Putamen (tissue), 1 donor: ENCODE results near the gene PARP1.
"Not testable (repeated sequence)": the region's sequence is repeated elsewhere in the genome, so short reads cannot be mapped to it uniquely, and the experiment has no call there.

Experiments used
- DNase-seq: peaks from one replicate; pipeline ENCODE4 v3.0.0-alpha.2; 2016; ENCODE audit warnings: low spot score

Gene PARP1

DNA sequence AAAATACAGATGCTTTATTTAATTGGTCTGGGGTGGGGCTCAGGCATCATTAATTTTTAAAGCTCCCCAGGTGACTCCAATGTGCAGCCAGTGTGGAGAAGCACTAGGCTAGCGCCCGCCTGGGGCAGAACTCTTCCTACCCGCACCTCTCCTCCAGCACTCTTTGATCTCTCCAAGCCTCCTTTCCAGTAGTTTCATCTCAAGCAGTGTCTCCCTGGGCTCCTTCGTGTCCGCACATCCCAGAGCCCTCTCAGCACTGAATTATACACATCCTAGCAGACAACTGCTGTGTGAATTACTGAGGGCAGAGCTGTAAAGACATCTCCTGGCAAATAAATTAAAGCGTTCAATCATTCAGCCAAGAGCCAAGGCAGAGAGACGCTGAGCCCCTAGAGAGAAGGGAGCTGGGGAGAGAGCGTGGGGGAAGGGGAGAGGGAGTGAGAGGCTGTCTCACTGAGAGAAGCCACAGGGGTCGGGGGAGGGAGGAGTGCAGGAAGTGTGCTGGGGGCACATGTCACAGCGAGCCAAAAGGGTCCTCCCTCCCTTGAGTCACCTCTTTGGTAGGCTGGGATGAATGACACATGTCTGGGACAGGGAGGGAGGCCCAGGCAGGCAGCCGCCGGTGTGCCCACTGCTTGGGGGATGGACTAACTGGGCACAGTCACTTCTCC lies 21.0 kb upstream of the PARP1 start:
- DNase-seq, result no peak

DNA sequence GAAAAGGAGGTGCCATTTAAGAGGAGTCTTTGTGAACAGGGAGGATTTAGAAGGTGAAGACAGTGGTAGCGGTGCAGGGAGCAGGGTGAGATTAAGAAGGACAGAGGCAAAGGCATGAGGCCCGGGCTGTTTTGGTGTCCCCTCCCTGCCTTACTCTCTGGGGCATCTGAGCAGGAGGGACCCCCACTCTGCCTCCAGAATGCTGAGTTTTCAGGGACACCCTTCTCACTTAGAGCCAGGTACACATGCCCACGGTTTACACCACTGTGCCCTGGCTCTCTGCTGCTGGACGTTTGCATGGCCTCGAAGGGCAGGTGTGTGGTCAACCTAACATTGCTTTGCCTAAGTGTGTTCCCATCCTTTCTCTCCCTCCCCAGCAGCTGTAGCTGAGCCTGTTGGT lies 20.5 kb upstream of the PARP1 start:
- no peak for DNase-seq

GRCh38 chr1:226427131-226427530 lies 19.2 kb upstream of the PARP1 start:
- DNase-seq, result no peak

GRCh38 chr1:226426395-226426794 lies 18.5 kb upstream of the PARP1 start:
- DNase-seq, result not testable (repeated sequence)

GRCh38 chr1:226425431-226426031 lies 17.6 kb upstream of the PARP1 start:
- no peak for DNase-seq

DNA sequence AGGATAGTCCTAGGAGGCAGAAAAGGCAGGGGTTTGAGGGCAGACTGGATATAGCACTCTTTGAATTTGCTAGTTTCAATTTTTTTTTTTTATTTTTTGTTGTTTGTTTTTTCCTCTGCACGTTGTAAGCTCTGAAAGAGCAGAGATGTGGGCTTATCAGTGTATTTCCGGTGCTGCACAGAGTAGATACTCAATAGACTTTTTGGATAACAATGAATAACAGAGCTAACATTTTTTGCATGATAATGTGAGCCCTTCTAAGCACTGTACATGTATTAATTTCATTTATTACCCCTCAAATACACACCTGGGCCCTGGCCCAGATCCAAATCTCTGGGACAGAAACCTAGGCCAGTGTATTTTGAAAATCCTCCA lies 17.1 kb upstream of the PARP1 start:
- DNase-seq, result no peak

GRCh38 chr1:226424221-226425003 lies 16.5 kb upstream of the PARP1 start:
- DNase-seq, result no peak

GRCh38 chr1:226422478-226422877 lies 14.6 kb upstream of the PARP1 start:
- DNase-seq, result no peak

- DNase-seq, result no peak
These were observed 13.0 kb upstream of the PARP1 start for GRCh38 chr1:226420897-226421296.

- DNase-seq, result no peak
These were observed 12.4 kb upstream of the PARP1 start for GRCh38 chr1:226420328-226420727.

- DNase-seq, result no peak
These were observed 11.6 kb upstream of the PARP1 start for GRCh38 chr1:226419284-226420029.

GRCh38 chr1:226417830-226418546 lies 10.1 kb upstream of the PARP1 start:
- DNase-seq, result no peak

DNA sequence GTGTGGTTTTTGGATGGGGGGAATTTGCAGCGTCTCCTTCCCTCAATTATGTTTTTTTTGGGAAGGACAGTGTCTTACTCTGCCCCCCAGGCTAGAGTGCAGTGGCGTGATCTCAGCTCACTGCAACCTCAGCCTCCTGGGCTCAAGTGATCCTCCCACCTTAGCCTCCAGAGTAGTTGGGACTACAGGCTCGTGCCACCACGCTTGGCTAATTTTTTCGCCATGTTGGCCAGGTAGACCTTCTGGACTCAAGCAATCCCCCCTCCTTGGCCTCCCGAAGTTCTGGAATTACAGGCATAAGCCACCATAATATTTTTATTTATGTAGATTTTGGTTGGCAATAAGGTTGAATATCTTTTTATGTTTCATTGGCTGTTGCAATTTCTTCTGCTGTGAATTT lies 9.5 kb upstream of the PARP1 start:
- DNase-seq, result no peak

DNA sequence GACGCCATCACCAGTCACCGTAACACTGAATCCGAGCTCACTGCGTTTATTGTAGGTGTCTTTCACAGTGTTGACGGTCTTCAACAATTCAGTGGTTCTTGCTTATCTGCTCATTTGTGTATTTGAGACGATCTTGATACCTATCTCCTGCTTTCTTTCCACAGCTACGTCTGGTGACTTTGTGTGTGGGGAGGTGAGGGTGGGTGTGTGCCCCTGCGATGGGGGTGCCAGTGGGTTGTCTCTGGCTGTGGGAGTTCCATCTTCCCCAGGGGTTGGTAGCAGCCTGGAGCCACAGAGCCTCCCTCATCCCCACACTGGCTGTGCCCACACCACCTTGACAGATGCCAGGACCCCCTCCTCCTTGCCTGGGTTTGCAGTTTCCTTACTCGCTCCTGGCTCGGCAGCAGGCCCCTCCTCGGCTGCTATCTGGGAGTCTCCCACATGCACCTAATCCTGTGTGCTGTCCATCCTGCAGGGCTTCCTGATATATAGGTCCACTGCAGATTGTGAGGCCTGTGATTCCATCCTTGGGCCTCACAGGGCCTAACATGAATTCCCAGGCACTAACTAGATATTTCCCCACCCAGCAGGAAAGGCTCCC lies 6.3 kb upstream of the PARP1 start:
- no peak for DNase-seq

DNA sequence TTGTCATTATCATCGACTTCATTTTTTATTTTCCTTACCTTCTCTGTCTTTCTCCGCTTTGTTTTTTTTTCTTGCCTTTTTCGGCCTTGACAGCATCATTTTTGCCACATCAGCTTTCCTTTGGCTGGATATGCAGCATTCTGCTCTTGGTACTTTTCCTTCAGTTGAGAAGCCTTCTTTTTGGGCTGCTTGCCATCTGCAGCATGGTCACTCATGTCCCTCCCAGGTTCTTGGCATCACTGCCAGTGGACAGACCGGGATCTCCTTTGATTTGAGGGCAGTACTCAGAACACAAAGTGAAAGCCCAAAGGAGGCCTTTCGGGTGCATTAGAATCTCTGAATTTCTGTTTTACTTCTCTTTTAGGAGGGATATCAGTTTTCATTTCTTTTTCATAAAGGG lies 3.7 kb upstream of the PARP1 start:
- DNase-seq, result no peak

DNA sequence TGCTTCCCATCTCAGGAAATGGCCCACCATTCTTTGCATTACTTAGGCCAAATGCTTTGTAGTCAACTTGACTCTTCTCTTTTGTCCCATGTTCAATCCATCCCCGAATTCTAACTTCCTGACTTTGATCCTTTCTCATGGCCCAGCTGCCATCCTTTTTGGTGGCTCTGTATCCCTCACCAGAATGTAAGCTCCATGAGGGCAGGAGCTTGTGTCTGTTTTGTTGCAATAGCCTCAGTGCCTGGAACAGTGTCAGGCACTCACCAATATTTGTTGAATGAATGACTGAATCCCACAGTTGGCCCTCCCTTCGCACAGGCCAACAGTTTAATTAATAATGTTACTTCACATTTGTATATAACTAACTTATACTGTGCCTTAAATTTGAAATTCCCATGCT lies 3.1 kb upstream of the PARP1 start:
- DNase-seq, result no peak

- DNase-seq, result no peak
These were observed 1.5 kb upstream of the PARP1 start for GRCh38 chr1:226409392-226409791.

DNA sequence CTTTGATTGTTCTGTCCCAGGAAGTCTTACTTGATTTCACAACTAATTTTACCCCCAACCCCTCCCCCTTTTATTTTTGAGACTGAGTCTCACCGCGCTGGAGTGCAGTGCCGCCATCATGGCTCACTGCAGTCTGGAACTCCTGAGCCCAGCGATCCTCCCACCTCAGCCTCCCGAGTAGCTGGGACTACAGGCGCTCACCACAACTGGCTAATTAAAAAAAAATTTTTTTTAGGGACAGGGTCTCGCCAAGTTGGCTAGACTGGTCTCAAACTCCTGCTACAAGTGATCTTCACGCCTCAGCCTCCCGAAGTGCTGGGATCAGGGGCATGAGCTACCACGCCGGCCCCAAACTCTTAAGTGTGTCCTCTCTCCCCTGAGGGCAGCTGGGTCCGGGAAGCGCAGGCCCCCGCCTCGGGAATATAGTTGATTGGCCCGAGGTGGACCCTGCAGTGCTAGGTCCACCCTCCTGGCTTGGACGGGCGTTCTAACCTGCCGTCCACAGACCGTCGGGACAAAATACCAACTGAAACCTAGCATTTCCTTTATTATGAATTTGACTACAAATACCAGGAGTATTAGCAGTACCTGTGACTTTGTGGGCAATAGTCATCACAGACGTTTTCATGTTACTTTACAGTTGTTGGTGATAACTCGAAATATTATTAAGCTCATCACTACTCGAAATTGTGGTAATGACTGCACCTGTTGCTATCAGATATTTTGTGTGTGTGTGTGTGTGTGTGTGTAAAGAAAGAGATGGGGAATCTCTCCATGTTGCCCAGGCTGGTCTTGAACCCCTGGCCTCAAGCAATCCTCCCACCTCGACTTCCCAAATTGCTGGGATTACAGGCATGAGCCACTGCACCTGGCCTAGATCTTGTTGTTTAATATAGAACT lies 642 bp upstream of the PARP1 start:
- DNase-seq, result no peak

DNA sequence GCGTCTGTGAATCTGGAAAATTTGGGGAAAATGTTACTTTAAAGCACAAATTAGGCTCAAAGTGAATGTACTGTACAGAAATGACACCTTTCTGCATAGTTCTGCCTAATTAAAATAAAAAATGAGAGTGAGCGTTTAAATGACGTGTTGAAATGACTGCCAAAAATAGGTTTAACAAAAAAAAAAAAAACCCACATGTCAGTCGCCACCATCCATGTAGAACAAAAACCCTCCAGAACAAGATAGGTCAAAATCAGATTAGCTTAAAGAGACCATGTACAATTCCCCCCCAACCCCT lies 745 bp downstream of the PARP1 start:
- DNase-seq, result no peak

DNA sequence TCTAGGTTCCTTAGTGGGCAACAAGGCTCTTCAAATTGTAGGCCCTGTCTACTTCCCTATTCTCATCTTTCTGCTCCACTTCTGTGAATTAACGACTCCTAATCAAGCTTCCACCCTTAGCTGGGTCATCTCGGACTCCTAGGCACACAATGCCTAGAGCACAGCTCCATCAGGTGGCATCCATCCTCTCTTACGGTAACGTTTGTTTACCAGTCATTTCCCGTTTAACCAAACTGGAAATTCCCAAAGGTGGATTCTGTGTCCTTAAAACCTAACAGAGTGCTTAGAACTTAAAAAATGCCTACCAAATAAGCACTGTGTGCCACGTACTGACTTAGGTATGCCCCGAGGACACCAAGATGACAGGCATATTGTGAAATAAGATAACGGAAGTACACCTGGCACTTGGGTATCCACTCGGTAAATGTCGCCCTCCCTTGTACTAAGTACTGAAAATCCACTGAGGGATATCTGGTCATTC lies 1.5 kb downstream of the PARP1 start:
- no peak for DNase-seq
